Stimulated activated CD4-positive, alpha-beta T cell treated with anti-CD3 and anti-CD28 coated beads, TNF-alpha, amount 100 ng/mL, for 4 hours (primary cell): ENCODE measurements around the gene ELOVL1.
"Not testable (repeated sequence)": the region's sequence is repeated elsewhere in the genome, so short reads cannot be mapped to it uniquely, and the experiment has no call there.

Experiments used
- DNase-seq, 3 experiments: peaks; one replicate each; pipeline ENCODE4 v3.0.0-alpha.2; 2020; ENCODE audit warnings: low read depth in 3 of 3

Gene ELOVL1

DNA sequence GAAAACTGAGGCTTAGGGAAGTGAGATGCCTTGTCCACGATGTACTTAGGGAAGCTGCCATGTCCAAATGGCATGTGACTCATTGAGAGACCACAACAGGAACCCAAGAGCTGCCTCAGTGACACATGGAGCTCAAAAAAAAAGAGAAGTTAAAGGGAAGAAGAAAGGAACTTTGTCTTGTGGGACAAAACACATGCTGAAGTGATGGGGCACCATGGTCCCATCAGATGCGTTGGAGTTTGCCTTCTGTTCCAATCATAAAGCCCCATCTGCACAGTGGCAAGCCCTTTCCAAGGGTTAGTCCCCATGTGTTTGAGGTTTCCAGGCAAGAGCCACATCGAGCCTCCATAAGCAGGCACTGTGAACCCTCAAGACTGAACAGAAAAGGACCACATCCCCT, 13.8 kb upstream of the ELOVL1 start:
- no peak for DNase-seq

DNA sequence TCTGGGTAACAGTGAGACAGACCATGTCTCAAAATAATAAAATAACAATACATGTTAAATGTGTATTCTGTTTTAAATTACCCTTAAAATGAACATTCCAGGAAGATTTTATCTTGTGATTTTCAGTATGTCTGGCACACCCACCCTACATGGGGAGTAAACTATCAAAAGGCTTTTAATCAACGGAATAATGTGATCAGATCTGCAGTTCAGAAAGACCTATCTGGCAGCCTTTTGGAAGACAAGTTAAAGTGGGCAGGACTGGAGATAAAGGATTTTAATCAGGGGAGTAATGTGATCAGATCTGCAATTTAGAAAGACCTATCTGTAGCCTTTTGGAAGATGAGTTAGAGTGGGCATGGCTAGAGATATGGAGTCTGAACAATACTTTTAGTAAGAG, 11.7 kb upstream of the ELOVL1 start:
- no peak for DNase-seq

DNA sequence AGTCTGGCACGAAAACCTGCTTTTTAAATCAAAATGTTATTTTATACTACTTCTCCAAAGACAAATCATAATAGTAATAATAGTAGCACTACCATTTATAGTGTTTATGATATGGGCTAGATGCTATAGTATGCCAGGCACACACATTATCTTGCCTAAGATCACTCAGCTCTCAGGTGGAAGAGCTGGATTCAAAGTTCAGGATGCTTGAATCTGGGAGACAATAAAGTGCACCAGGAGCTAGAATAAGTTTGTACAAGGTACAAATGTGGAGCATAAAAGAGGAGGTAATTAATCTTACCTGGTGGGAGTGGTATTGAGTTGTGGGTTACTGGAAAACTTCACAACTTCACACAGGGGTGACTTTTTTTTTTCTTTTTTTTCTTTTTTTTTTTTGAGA, 10.0 kb upstream of the ELOVL1 start:
- no peak for DNase-seq

DNA sequence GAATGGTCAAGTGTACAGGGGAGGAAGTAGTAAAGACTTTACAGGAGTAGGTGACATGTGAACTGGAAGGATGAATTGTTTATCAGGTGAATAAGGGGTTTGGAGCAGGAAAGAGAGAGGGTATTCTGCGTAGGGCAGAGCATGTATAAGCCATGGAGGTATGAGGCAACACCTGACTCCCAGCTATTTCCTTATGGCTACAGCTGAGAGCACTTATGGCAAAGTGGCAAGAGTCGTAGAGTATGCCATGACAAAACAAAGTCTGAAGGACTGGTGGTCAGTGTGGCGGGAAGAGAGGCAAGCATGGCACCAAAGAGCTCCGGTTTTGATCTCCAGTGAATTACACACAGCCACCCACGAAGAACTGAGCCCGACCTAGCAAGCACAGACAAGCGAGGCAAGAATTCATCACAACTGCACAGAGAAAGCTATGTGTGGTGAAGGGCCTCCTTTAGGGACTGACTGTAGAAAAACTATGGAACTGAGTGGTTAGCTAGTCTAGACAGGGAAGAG, 9.0 kb upstream of the ELOVL1 start:
- no peak for DNase-seq

DNA sequence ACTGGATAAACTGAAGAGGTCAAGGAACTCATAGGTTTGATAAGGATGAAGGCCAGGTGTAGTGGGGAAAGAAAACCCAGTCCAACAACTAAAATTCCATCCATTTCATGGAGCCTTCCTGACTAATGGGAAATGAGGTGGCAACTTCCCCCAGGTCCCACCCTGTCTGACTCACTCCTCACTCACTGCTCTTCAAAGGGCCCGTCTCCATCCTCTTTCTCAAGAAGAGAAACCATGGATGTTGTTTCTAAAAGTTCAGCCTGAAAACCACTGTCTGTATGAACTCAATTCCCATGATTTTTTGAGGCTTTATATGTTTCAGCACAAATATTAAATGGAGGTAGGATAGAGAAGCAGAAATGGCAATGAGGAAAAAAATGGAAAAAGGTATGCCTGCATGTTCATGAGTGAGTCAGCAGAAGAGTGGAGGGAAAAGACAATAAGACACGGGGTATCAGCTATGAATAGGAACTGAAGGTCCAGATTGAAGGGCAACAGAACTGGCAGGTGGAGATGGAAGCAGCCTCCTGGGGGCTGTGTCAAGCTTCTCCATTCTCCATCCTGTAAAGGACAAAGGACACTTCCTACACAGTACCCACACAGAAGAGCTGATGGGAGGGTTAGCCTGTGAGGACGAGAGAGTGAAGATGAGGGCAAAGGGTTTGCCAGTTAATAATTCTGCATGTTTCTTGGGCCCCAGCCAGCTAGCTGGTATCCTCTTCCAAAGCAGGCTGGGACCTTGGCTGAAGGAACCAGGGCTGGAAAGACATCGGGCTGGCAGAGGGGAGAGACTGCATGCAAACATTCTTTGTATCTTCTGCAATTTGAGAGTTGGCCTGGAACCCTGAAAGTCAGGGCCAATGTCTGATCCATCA, 5.5 kb upstream of the ELOVL1 start:
- DNase-seq = no peak

DNA sequence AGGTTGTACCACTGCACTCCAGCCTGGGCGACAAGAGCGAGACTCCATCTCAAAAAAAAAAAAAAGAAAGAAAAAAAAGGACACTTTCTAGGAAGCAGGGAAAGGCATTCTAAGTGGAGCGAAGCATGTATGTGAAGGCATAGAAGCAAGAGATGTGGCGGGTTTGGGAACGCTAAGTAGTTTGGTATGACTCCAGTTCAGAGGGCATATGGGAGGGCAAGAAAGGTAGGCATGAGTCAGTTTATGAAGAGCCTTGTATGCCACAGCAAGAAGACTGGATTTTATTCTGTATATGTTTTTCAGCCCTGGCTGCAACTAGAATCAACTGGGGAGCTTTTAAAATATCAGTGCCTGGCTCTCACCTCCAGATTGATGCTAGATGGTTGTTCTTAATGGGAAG, 4.4 kb upstream of the ELOVL1 start:
- no peak for DNase-seq

DNA sequence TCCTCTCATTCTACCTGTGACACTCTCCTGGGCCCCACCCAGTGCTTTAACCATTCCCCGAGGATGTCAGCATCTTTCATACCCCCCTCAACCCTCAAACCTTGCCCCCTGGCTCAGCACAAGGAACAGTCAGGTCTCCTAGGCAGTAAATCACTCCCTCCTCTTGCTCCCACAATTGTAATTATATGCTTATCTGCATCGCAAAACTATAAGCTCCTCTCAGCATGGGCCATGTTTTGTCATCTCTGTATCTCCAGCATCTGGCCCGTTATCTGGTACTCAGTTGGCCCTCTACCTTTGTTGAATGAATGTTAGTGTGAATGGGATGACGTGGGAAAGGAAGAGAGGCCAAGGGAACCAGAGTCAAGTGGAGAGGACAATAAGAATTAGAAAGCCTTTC, 2.8 kb upstream of the ELOVL1 start:
- DNase-seq = no peak

DNA sequence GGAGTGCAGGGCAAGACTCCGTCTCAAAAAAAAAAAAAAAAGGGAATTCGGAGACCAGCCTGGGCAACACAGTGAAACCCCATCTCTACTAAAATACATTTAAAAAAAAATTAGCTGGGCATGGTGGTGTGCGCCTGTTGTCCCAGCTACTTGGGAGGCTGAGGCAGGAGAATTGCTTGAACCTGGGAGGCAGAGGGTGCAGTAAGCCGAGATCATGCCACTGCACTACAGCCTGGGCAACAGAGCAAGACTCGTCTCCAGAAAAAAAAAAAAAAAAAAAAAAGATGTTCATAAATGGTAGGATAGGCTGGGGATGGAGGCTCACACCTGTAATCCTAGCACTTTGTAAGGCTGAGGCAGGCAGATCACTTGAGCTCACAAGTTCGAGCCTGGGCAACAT, 2.0 kb upstream of the ELOVL1 start:
- DNase-seq = not testable (repeated sequence)

DNA sequence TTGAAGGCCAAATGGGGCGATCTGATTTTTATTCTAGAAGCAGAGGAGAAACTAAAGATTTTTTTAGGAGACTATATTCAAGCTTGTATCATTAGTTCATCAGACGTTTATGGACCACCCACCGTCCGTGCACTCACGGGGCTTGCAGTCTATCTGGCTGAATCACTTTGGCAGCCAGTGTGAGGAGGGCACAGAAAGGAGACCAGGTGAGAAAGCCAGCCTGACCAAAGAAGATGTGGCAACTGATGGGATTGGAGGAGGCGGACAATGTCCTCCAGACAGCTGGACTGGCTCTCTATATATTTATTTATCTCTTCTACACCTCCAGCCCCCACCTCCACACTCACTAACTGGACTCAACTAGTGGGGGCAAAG, 822 bp upstream of the ELOVL1 start:
- DNase-seq = no peak

DNA sequence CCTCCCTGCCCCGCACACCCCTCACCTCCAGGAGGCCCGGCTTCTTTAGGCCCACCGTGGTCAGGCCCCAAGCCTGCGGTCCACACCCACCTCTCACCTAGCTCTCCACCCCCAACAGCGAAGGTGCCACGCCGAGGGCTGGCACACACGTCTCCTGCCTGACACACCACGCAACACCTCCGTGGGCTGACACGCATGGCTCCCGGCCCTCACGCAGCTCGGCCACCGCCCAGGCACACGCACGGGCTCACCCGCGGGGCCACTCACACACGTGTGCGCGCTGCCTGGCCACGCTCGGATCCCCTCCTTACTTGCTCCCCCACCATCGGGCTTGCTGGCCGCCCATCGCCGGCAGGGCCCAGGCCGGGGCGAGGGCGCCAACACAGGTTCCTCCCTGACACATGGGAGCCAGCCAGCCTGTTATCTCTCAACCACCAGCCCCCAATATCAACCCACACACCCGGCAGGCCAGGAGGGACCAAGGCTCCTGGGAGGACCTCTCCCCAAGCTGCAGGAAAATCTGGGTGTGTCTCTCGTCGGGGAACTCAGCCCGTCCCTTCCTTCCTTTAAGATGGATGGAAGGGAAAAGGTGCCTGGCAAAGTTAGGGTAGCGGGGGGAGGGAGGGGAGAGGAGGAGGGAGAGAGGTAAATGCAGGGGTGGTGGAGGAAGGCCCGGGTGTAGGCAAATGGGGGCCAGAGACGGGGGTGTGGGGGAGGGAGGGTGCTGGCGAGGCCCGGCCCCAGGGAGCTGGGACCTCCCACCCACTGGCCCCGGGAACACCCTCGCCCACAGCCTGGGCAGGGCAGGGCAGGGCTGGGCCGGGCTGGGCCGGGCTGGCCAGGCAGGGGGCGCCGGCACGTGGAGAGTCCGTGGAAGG, 546 bp downstream of the ELOVL1 start:
- peak in 2 of 3 experiments; percentile 20 to 22 for DNase-seq

DNA sequence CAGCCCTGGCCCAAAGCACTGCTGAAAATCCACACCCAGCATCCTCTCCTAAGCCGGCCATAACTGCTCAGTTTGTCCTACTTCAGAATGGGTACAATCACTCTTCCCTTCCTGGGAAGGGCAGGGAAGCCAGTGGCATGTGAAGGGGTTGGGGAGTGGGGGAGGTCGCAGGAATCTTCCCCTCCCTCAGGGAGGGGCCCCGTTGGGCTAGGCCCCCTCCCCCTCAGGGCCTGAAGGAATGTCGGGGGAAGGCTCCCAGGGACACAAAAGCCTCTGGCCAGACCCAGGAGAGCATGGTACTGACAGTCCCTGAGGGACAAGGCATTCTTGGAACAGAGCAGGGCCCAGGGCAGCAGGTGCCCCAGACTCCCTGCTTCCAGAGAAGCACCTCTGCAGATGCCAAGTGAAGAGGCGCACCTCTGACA, 1.2 kb downstream of the ELOVL1 start:
- no peak for DNase-seq

DNA sequence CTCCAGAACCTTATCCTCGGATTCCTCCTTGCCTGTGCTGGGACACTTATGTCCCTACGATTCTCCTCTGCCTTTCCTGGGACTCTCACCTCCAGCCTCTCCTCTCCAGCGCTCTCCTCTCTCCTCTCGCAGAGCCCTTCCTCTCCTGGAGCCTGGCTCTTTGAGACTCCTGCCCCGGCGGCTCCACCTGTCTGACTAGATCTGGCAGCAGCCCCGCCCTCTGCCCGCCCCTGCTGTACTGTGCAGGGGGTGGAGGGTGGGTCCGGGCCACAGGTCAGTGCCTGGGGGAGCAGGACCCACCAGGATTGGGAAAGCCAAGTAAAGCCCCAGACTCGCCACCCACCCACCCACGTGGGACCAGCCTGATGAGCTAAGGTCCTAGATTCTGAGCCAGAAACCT, 1.6 kb downstream of the ELOVL1 start:
- DNase-seq = no peak

DNA sequence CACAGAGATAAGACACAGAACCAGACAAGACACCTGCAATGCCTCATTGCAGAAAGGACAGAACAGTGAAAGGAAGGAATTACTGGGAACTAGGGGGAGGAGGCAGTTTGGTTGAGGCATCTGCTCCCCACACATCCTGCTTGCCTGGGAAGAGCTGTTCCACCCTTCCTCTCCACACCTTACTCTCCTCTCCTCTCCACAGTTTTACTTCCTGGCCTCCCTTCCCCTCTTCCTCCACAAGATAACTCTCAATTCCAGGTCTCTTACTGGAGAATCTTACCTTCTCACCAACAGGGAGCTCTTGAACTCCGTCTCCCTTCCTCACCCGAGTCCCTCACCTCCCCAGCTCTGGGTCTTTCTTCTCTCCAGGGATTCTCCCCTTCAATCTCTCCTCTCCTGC, 2.1 kb downstream of the ELOVL1 start:
- no peak for DNase-seq

DNA sequence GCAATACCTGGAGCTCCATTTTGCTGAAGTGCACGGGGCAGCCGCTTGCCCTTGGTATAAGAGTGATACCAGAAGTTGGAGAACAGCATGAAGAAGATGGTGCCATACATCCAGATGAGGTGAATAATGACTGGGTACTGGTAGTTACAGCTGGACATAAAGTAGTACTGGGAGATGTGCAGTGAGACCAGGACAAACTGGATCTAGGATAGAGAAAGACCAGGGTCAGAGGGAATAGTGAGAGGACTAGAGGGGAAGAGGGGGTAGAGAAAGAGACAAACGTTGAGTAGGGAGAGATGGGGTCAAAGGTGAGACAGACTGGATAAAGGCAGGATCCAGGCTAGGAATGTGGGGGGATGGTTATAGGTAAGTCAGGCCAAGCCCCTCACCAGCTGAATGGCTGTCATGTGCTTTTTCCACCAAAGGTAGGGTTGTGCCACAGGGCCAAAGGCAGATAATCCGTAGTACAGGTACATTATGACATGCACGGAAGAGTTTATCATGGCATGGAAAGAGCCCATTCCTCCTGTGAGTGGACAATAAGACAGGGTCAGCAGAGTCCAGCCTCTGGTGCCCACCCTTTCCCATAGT, 3.8 kb downstream of the ELOVL1 start:
- DNase-seq = no peak

DNA sequence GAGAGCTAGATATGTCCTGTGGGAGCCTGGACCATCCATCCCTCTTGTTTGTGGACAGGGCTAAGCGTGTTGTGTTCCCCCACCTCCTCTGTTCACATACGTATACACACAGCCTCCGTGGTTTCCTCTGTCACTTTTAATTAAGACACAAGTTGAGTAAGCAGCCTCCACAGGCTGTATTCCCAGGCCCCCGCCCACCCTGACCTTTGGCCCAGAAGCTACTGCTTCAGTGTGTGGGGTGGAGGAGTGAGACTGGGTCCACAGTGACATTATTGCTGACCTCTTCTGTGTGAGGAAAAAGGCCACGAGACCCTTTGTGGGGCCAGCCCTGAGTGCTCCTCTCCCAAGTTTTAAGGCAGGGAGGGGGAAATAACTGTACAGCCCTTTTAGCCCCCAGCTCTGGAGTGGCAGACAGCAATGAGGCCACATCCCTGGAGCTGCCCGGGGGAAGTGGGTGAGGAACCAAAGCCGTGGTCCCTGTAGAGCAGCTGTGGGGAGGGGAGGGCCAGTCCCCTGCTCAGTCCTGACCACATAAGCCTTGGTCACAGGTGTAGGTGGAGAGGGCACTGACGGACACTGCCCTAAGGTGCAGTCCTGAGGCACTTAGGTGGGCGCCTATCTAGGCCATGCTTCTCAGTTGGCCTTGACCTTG, 4.4 kb downstream of the ELOVL1 start:
- no peak for DNase-seq

DNA sequence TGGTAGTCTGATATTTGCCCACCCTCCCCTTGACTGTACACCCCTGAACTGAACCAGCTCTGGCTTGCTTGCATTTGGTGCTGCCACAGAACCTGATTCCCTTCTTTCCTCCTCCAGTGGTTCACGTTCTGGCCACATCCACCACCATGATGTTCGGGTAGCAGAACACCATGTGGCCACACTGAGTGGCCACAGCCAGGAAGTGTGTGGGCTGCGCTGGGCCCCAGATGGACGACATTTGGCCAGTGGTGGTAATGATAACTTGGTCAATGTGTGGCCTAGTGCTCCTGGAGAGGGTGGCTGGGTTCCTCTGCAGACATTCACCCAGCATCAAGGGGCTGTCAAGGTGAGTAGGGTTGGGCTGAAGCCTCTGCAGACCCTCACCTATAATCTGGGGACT, 7.2 kb downstream of the ELOVL1 start:
- DNase-seq = no peak

DNA sequence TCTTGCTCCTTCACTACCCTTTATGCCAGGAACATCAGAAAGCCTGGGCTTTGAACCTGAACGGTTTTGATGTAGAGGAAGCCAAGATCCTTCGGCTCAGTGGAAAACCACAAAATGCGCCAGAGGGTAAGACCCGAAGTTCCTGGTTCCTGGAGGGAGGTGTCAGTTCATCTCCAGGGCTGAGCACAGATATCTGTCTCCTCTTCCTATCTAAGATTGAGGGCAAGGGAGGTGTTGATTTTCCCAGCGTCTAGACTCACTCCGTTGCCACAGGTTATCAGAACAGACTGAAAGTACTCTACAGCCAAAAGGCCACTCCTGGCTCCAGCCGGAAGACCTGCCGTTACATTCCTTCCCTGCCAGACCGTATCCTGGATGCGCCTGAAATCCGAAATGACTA, 8.1 kb downstream of the ELOVL1 start:
- no peak for DNase-seq

DNA sequence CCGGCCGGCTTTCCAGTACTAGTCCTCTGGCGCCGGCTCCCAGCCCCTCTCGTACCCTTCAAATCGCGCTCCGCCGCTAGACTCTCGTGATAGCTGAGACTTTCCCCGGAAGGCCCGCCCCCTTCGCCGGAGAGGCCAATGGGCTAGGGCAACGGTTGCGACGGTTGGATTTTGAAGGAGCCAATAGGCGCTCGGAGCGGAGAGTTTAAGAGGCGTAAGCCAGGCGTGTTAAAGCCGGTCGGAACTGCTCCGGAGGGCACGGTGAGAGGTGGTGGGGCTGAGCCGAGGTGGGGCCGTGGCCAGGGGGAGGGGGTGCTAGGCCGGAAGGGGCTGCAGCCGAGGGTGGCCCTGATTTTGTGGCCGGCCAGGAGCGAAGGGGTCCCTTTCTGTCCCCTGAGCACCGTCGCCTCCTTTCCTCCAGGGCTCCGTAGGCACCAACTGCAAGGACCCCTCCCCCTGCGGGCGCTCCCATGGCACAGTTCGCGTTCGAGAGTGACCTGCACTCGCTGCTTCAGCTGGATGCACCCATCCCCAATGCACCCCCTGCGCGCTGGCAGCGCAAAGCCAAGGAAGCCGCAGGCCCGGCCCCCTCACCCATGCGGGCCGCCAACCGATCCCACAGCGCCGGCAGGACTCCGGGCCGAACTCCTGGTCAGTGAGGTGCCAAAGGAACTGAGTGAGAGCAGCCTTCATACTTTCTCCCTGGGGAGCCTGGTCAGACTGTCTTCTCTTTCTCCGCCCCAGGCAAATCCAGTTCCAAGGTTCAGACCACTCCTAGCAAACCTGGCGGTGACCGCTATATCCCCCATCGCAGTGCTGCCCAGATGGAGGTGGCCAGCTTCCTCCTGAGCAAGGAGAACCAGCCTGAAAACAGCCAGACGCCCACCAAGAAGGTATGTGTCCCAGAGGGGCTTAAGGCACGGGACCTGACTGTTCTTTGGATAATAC, 8.8 kb downstream of the ELOVL1 start, which contains the start of gene CDC20:
Gene CDC20, plus strand, starts transcription at position 236 of the 948 bp plus-strand sequence. Its CDS starts 235 bp downstream, at position 471.
- DNase-seq = peak; percentile 94 to 98 (median 95)

DNA sequence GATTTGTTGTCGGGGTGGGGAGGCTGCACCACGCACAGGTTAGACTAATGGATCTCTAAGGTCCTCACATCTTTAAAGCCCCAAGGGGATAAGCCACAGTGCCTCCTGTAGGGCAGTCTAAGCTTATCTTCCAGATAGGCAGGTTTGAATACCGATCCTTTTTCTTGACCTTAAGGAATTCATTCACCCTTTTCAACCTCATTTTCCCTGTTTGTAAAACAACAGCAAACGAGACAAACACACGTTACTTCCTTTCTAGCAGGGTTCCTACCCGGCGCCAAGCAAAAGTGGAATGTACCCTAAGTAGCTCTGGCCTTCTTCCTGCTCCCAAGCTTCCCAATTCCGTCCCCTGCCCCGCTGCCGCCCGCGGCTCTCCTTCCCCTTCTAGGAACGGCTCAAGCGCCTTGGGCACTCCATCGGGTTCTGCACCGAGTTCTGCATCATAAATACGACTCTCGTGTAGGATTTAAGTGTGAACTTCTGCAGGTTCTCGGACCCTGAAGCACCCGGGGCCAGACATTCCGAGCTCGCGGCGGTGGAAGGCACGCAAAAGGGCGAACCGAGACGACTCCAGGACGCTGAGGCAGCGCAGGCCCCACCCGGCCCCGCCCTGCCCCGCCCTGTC, 9.6 kb downstream of the ELOVL1 start:
- no peak for DNase-seq

DNA sequence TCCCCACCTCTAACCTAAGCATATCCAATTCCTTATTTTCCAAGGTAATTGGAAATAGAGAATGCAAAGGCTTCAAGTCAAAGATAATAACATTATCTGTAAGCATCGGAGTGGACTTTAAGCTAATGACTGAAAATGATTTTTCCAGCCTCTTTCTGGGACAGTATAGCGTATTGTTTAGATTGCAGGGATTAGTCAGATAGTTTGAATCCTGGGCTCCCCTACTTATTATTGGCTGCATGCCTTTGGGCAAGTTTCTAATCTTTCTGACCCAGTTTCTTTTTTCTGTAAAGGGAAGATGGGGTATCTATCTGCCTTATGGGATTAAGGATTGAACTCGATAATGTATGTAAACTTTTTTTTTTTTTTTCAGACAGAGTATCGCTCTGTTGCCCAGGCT, 10.6 kb downstream of the ELOVL1 start:
- DNase-seq = no peak
